ENCODE data around the gene DTD1.

GRCh38 chr20:18783385-18783959 lies 195.6 kb downstream of the DTD1 start:
- TF ChIP-seq CTCF (IDR thresholded peaks at IDR 0.05) (no peak), POLR2A (IDR thresholded peaks at IDR 0.05) (no peak)

Data from breast epithelium (tissue), 3 donors.